GM11168 (cell line): Measurements from ENCODE around the gene VRTN.
"Not testable (repeated sequence)": the region's sequence is repeated elsewhere in the genome, so short reads cannot be mapped to it uniquely, and the experiment has no call there.

Experiments
- in situ Hi-C: fragments of 300-500 bp; cut with MboI; formaldehyde crosslinking; loops from one replicate; pipeline ENCODE4 v1.12.0; 2022; ENCODE audit warnings: low sequenced_read_pairs; ENCODE audit not compliant: unreplicated experiment

Gene VRTN

DNA sequence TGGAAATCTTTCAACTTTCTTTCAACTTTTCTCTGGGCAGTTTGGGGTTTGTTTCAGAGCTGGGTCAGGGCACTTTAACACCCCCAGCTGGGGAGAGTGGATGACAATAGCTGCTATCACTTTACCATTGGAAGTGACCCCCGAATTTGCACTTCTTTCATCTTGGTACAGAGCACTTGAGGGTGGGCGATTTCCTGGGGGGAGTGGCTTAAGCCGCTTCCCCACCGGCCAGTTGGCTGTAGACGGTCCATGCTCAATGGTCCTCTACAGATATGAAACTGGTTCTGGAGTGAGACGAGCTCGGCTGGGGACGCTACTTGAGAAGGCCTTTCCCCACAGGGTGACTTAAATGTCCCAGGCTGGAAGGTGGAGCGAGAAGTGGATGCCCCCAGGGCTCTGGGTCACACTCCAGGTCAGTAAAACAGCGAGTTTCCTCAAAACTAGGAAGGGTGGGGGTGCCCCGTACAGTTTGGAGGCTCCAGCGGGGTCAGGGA, at the start of gene VRTN:
TSS of gene VRTN (plus strand) at position 231 of the 494 bp plus-strand sequence. CDS start 8,313 bp downstream, outside the sequence.
- in situ Hi-C loops, result no loop called here

DNA sequence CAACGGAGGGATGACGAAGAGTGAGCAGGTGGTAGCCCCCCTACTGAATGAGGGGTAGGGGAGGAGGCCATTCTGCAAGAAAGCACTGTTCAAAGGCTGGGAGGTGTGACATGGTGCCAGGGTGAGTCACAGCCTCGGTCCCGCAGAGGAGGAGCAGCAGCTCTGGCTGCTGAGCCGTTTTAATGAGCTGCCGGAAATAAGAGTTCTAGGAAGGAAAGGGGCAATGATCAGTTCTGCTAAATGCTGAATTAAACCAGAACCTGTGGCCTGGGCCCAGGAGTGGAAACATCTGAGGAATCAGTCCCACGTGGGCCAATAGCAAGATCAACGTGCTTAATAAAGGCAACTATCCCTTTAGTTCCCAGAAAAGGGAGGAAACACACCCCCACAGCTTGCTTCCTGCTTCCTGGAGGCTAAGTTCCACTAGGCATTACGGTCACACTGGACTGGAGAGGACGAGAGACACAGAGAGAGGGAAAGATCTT, 49.2 kb upstream of the VRTN start:
- in situ Hi-C loops, result no loop called here

GRCh38 chr14:74301594-74302151, 46.6 kb upstream of the VRTN start:
- in situ Hi-C loops, result no loop called here

- in situ Hi-C loops, result no loop called here
Measured at GRCh38 chr14:74302152-74302628, 46.1 kb upstream of the VRTN start.

DNA sequence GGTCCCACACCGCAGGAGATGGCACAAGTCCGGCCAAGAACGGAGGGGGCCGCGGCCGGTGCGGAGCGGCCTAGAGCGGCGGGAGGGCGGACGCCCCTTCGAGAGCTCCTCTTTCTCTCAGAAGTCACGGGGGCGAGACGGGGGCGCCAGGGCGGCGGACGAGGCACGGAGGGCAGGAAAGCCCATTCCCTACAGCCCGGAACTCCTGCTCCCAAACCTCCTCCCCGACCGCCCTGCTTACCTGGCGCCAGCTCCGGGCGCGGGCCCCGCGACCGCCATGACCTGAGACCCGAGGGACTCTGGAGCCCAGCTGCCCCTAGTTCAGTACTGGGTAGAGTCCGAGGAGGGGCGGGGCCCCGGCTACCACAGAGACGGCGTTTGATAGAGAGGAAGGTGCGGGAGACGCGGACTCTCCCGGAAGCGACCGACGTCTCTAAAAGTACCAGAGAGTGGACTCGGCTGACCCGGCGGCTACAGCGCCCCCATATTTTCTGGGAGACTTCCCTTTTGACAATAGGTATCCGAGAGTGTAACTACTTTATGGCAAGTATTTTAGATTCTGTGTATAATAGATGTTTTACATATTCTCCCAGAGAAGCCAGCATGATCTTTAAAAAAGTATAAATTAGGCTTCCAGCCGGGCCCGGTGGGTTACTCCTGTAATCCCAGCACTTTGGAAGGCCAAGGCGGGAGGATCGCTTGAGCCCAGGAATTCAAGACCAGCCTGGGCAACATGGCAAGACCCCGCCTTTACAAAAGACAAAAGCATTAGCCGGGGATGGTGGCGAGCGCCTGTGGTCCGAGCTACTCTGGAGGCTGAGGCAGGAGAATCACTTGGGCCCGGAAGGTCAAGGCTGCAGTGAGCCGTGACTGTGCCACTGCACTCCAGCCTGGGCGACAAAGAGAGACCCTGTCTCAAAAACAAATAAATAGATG, 45.4 kb upstream of the VRTN start, which contains the start of gene ABCD4:
TSS of gene ABCD4 (minus strand) at position 301 of the 936 bp plus-strand sequence. CDS start at position 279, 22 bp downstream.
- in situ Hi-C loops, result no loop called here

- in situ Hi-C loops, result no loop called here
Measured at GRCh38 chr14:74308695-74309094, 39.6 kb upstream of the VRTN start.

DNA sequence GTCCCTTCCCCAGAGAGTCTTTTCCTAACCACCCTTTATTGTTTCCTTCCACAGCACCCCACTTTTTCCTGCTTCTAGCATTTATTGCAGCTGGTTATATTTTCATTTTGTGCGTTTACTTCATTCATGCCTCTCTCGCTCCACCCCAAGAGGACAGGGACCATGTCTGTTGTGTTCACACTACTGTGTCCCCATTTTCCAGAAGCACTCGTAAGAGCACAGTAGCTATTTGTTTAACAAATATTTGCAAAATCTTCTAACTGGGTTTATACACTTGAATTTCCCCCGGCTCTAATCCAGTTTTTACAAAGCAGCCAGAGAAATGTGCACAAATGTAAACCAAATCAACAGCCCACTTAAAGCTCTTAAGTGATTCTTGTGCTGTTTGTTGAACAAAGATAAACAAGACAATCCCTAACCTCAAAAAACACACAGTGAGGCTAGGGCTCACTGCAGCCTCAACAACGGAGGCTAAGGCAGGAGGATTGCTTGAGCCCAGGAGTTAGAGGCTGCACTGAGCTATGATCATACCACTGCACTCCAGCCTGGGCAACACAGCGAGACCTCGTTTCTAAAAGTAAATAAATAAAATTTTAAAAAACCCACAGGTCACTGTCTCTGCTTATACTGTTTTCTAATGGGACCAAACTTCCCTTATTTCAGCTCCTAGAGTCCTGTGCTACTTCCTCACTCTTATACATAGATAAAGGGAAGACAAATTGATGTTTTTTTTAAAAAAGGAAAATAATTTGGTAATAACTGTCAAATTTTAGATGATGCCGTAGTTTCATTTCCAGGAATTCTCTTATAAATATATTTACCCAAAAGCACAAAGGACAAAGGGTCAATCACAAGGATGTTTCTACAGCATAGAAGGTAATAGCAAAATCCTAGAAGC, 38.9 kb upstream of the VRTN start:
- in situ Hi-C loops, result no loop called here

DNA sequence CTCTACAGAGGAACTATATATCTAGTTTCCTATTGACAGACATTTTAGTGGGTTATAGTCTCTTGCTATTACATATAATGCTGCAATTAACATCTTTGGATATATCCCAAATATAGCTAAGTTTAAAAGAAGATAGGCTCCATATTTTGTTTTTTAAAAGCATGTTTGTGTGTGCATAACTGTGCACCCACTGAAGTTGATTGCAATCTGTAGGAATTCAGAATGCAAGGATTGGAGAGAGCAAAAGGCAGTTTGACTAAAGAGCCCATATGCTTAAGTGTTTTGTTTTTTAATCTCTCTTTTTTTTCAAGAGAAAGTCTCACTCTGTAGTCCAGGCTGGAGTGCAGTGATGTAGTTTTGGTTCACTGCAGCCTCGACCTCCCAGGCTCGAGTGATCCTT, 36.1 kb upstream of the VRTN start:
- in situ Hi-C loops, result no loop called here

DNA sequence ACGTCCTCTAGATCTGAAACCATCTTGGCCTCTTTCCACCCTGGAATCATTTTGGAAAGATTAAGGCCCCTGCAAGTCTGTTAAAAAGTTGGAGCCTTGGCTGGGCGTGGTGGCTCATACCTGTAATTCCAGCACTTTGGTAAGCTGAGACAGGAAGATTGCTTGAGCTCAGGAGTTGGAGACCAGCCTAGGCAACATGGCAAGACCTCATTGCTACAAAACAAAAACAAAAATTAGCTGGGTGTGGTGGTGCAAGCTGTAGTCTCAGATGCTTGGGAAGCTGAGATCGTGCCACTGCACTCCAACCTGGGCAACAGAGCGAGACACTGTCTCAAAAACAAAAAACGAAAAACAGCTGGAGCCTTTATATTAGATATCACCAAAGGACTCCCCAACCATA, 34.7 kb upstream of the VRTN start:
- in situ Hi-C loops, result no loop called here

- in situ Hi-C loops, result no loop called here
Measured at GRCh38 chr14:74314576-74314975, 33.7 kb upstream of the VRTN start.

- in situ Hi-C loops, result no loop called here
Measured at GRCh38 chr14:74324931-74325361, 23.3 kb upstream of the VRTN start.

DNA sequence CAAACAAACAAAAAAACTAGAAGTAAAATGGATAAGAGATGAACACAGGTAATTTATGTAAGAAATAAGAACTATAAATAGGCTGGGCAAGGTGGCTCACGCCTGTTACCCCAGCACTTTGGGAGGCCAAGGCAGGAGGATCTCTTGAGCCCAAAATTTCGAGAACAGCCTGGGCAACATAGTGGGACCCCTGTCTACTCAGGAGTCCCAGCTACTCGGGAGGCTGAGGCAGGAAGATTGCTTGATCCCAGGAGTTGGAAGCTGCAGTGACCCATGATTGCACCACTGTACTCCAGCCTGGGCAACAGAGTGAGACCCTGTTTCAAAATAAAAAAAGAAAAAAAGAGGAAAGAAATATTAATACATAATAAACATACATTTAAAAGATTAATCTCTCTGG, 22.8 kb upstream of the VRTN start:
- in situ Hi-C loops, result no loop called here

DNA sequence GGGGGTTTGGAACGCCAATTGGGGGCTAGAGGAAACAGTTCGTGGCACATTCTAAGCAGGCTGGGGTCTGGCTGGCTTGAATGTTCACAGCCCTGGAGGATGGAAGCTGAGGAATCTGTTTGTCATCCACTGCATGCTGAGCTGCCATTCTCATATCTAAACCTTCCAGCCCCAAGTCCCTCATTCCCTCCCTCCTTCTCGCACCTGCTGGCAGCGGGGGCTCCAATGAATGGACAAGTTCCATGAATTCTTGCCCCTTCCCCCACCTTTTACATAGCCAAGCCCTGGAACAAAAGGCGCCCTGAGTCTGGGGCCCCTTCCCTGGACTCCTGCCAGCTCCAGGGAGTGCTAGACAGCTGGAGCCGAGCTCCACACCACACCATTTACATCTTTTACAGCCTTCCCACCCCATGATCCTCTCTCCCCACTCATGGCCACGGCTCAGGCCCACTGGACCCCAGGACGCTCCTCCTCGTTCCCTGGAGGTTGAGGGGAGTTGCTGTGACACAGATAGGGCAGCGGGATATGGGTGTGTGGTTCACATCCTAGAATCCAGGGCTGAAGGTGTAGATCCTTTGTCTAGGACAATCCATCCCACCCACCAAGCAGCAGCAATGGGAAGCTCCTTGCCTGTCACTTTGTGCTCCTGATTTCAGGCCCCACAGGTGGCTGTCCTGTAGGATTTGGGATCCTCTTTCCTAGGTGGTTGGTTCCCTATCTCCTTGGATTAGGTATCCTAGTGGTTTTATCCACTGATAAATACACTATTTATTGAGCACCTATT, 21.7 kb upstream of the VRTN start:
- in situ Hi-C loops, result no loop called here

DNA sequence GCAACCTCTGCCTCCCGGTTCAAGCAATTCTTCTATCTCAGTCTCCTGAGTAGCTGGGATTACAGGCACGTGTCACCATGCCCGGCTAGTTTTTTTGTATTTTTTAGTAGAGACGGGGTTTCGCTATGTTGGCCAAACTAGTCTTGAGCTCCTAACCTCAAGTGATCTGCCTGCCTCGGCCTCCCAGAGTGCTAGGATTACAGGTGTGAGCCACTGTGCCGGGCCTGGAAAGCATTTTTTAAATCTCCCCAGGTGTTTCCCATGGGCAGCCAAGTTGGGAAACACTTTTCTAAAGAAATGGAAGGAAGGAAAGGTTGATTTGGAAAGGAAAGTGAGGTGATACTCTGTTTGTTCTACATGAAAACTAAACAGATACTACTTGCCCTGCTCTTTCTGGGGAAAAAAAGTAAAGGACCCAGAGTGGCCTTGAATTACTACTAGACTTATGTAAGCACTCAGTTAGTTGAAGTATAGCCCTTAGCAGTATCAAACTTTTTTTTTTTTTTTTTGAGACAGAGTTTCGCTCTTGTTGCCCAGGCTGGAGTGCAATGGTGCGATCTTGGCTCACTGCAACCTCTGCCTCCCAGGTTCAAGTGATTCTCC, 18.2 kb upstream of the VRTN start:
- in situ Hi-C loops, result not testable (repeated sequence)

GRCh38 chr14:74333909-74334308, 14.4 kb upstream of the VRTN start:
- in situ Hi-C loops, result no loop called here

DNA sequence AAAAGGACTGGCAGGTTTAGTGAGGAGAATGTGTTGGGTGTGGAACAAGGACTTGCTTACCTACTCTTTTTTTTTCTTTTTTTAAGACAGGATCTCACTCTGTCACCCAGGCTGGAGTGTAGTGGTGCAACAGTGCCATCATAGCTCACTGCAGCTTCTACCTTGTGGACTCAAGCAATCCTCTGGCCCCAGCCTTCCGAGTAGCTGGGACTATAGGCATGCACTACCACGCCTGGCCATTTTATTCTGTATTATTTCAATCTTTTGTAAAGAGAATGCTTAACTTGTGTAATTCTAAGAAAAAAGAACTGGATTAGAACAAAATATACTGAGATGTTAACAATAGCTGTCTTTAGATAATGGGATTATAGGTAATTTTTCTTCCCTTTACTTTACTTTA, 1.9 kb upstream of the VRTN start:
- in situ Hi-C loops, result no loop called here

GRCh38 chr14:74347097-74347794, 1.0 kb upstream of the VRTN start:
- in situ Hi-C loops, result no loop called here

DNA sequence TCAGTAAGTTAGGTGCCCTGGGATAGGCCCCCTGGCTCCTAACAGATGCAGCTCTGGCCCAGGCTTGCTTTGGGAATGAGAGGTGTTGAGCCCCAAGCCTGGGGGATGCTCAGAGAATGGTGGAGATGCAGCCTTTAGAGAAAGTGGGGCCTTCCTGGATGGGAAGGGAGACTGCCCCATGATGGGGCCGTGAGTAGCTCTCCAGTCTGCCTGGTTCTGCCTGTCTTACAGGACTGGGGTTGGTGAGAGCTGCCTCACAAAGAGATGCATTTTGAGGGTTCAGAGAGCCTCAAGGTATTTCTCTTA, 523 bp upstream of the VRTN start:
- in situ Hi-C loops, result no loop called here
